DND-41 (cell line): ENCODE data around the gene ATP7A.
A peak's percentile ranks its signal among the peaks of the same experiment; 100 is the strongest.

Experiments used
- ATAC-seq: fragments of 200-7000 bp; cut with Tn5 transposase; 3 replicates; pipeline ENCODE4 v1.9.1; 2021; ENCODE audit warnings: low read depth; ENCODE audit not compliant: insufficient read depth
- DNase-seq: peaks from one replicate; pipeline ENCODE4 v3.0.0-alpha.2; 2020
- H2AFZ ChIP-seq: 2 replicates; pipeline ENCODE4 v1.6.0; 2012; ENCODE audit warnings: low read depth, low read length
- H3K27ac ChIP-seq: 2 replicates; pipeline ENCODE4 v1.5.1; 2012; ENCODE audit warnings: low read length, inconsistent platforms
- H3K27me3 ChIP-seq: fragments of 200-600 bp; sonication (generic); 2 replicates; pipeline ENCODE4 v1.6.0; 2012; ENCODE audit warnings: low read length, mild to moderate bottlenecking, inconsistent platforms; ENCODE audit not compliant: insufficient read depth, poor library complexity
- H3K36me3 ChIP-seq: 2 replicates; pipeline ENCODE4 v1.5.1; 2012; ENCODE audit warnings: low read length, inconsistent platforms; ENCODE audit not compliant: insufficient read depth
- H3K4me1 ChIP-seq: 2 replicates; pipeline ENCODE4 v1.5.1; 2012; ENCODE audit warnings: mild to moderate bottlenecking, low read length; ENCODE audit not compliant: insufficient read depth
- H3K4me2 ChIP-seq: 2 replicates; pipeline ENCODE4 v1.6.0; 2012; ENCODE audit warnings: mild to moderate bottlenecking, moderate library complexity, low read length, inconsistent platforms; ENCODE audit not compliant: insufficient read depth
- H3K4me3 ChIP-seq, 2 experiments: fragments of 200-600 bp in 1 of 2; shearing (Covaris generic) in 1 of 2; 2 replicates each; pipeline ENCODE4 v1.5.1; 2012 to 2016; ENCODE audit warnings: inconsistent platforms in 2 of 2, low read length in 2 of 2, mild to moderate bottlenecking in 2 of 2, low read depth in 1 of 2, moderate library complexity in 1 of 2
- H3K79me2 ChIP-seq: 2 replicates; pipeline ENCODE4 v1.6.0; 2012; ENCODE audit warnings: low read length, inconsistent platforms; ENCODE audit not compliant: insufficient read depth
- H3K9ac ChIP-seq: 2 replicates; pipeline ENCODE4 v1.6.0; 2012; ENCODE audit warnings: low read depth, mild to moderate bottlenecking, inconsistent platforms, low read length, moderate library complexity
- H3K9me3 ChIP-seq: 2 replicates; pipeline ENCODE4 v1.5.1; 2012; ENCODE audit warnings: low read length, moderate library complexity, mild to moderate bottlenecking, inconsistent platforms; ENCODE audit not compliant: insufficient read depth, severe bottlenecking
- H4K20me1 ChIP-seq: 2 replicates; pipeline ENCODE4 v1.6.0; 2012; ENCODE audit warnings: low read length; ENCODE audit not compliant: insufficient read depth
- CTCF ChIP-seq: IDR thresholded peaks from 2 replicates; pipeline ENCODE4 v1.5.1; 2012; ENCODE audit warnings: borderline replicate concordance, low read length, moderate library complexity, mild to moderate bottlenecking; ENCODE audit not compliant: poor library complexity, severe bottlenecking; ENCODE audit errors: extremely low read depth
- EZH2 ChIP-seq: IDR thresholded peaks from 3 replicates; pipeline ENCODE4 v1.6.1; 2012; ENCODE audit warnings: borderline replicate concordance, low read depth, mild to moderate bottlenecking, moderate library complexity, low read length, inconsistent platforms; ENCODE audit not compliant: severe bottlenecking

Gene ATP7A

GRCh38 chrX:77893713-77894112 lies 16.8 kb upstream of the ATP7A start:
- Histone ChIP-seq H3K27ac (peak overlapping the region; percentile 89; the same call in 1 of the 2 replicates), H3K9me3 (no peaks in the 10 kb centered on the region), H3K36me3 (no peaks in the 10 kb centered on the region), H3K4me1 (peaks cover 26% of the 10 kb centered on the region), H3K4me3 (peak overlapping the region; percentile 44 to 83; a peak in 3 of 4 replicates), H4K20me1 (peaks cover 3% of the 10 kb centered on the region; the same call in 1 of the 2 replicates), H3K4me2 (peak overlapping the region; percentile 77), H2AFZ (no peak overlapping the region), H3K27me3 (no peaks in the 10 kb centered on the region), H3K79me2 (peaks cover 62% of the 10 kb centered on the region), H3K9ac (peak overlapping the region; percentile 62)
- no peak for ATAC-seq
- DNase-seq = no peak
- TF ChIP-seq EZH2 (no peak), CTCF (no peak)

GRCh38 chrX:77894921-77895886 lies 15.3 kb upstream of the ATP7A start, which contains the start of gene MAGT1:
Gene MAGT1 (minus strand): TSS chrX:77895435. CDS start chrX:77895410, 25 bp downstream.
- Histone ChIP-seq H3K9me3 (no peaks in the 10 kb centered on the region), H3K27ac (peak within 1 kb of the TSS; percentile 89), H3K4me3 (peak within 1 kb of the TSS; percentile 65 to 83), H3K4me1 (peaks cover 28% of the 10 kb centered on the region), H4K20me1 (peaks cover 3% of the 10 kb centered on the region; the same call in 1 of the 2 replicates), H3K27me3 (no peaks in the 10 kb centered on the region), H3K79me2 (peaks cover 60% of the 10 kb centered on the region), H2AFZ (peak within 1 kb of the TSS; percentile 90), H3K36me3 (no peaks in the 10 kb centered on the region), H3K4me2 (peak within 1 kb of the TSS; percentile 77), H3K9ac (peak within 1 kb of the TSS; percentile 72)
- DNase-seq (peak; percentile 95), ATAC-seq (peak; percentile 92)
- TF ChIP-seq EZH2 (no peak), CTCF (peak; percentile 30)

- Histone ChIP-seq H3K79me2 (peaks cover 50% of the 10 kb centered on the region), H3K4me2 (peak within 1 kb of the TSS; percentile 73), H3K27ac (peak within 1 kb of the TSS; percentile 85), H4K20me1 (no peaks in the 10 kb centered on the region), H3K4me3 (peak within 1 kb of the TSS; percentile 57 to 78), H3K9me3 (no peaks in the 10 kb centered on the region), H3K27me3 (no peaks in the 10 kb centered on the region), H3K4me1 (peaks cover 35% of the 10 kb centered on the region), H3K36me3 (peaks cover 23% of the 10 kb centered on the region), H2AFZ (peak within 1 kb of the TSS; percentile 81), H3K9ac (peak within 1 kb of the TSS; percentile 66)
- peak; percentile 80 for DNase-seq
- TF ChIP-seq EZH2 (no peak), CTCF (peak; percentile 67)
- ATAC-seq = peak; percentile 70
These were observed 11.2 kb upstream of the ATP7A start, which contains the start of gene COX7B for GRCh38 chrX:77899081-77899828. Gene COX7B (plus strand): TSS chrX:77899468. CDS start chrX:77899554, 86 bp downstream.
